H1 (cell line): ENCODE measurements around the gene SHC3. TPM values are rescaled to one million over a fixed set of nuclear protein-coding genes. Genes with fewer than 3 reads are reported as not detected.

Source experiments
- BRCA1 ChIP-seq: IDR thresholded peaks from 2 replicates; pipeline ENCODE4 v1.6.1; 2012; ENCODE audit warnings: low read depth, low read length, improper control_type of control experiment
- CHD7 ChIP-seq: fragments of 300-600 bp; sonication (generic); IDR thresholded peaks from 2 replicates; pipeline ENCODE4 v1.7.1; 2012; ENCODE audit warnings: low read length, moderate library complexity, mild to moderate bottlenecking, inconsistent platforms; ENCODE audit not compliant: insufficient replicate concordance
- HDAC2 ChIP-seq, 2 experiments: fragments of 300-600 bp in 1 of 2; sonication (generic) in 1 of 2; IDR thresholded peaks; 2 replicates each; pipeline ENCODE4 v1.6.1; 2011 to 2012; ENCODE audit warnings: low read depth in 2 of 2, low read length in 2 of 2, mild to moderate bottlenecking in 2 of 2, moderate library complexity in 2 of 2, borderline replicate concordance in 1 of 2, inconsistent platforms in 1 of 2
- MAFK ChIP-seq: IDR thresholded peaks from 2 replicates; pipeline ENCODE4 v1.6.1; 2012; ENCODE audit warnings: low read depth, mild to moderate bottlenecking, improper control_type of control experiment, low read length
- PHF8 ChIP-seq: fragments of 200-600 bp; sonication (generic); conservative IDR thresholded peaks from 2 replicates; pipeline ENCODE4 v1.7.1; 2012; ENCODE audit warnings: low read depth, mild to moderate bottlenecking, inconsistent platforms, low read length, moderate library complexity
- POLR2AphosphoS5 ChIP-seq: IDR thresholded peaks from 2 replicates; pipeline ENCODE4 v1.6.1; 2011; ENCODE audit warnings: low read depth, low read length
- RBBP5 ChIP-seq: IDR thresholded peaks from 2 replicates; pipeline ENCODE4 v1.7.1; 2012; ENCODE audit warnings: low read depth, mild to moderate bottlenecking, inconsistent platforms, low read length, moderate library complexity, borderline replicate concordance
- SAP30 ChIP-seq: fragments of 300-600 bp; sonication (generic); IDR thresholded peaks from 2 replicates; pipeline ENCODE4 v1.7.1; 2012; ENCODE audit warnings: low read length, moderate library complexity, mild to moderate bottlenecking, inconsistent platforms; ENCODE audit not compliant: insufficient read depth, insufficient replicate concordance
- SIRT6 ChIP-seq: IDR thresholded peaks from one replicate; pipeline ENCODE4 v1.7.1; 2012; ENCODE audit warnings: low read length, inconsistent platforms
- SIX5 ChIP-seq: IDR thresholded peaks from 2 replicates; pipeline ENCODE4 v1.6.1; 2011; ENCODE audit warnings: mild to moderate bottlenecking, low read depth, low read length
- TBP ChIP-seq: IDR thresholded peaks from 2 replicates; pipeline ENCODE4 v1.6.1; 2011; ENCODE audit warnings: low read depth, low read length, improper control_type of control experiment
- polyA plus RNA-seq, 7 experiments: library from polyadenylated mRNA; depleted of rRNA in 3 of 7; stranded (reverse) in 5 of 7; unstranded in 2 of 7; fragments of >200 nt in 5 of 7; fragments of 200-250 nt in 2 of 7; gene quantifications; 1 replicate in 5 of 7; 2 replicates in 1 of 7; 4 replicates in 1 of 7; pipeline versions ENCODE4 v1.2.1 to v1.2.3, GENCODE V29; 2011 to 2013; ENCODE audit warnings: missing spikeins in 2 of 7, mixed read lengths in 2 of 7
- total RNA-seq: library from RNA; stranded (reverse); fragmentation: NEBNext Ultra II Directional; extraction: Animal tissue kit (Norgen Biotek cat#: 25700); gene quantifications from 2 replicates; pipeline ENCODE4 v1.2.1, GENCODE V29; 2021

Gene SHC3
- total and polyA plus RNA-seq, 2 of the 8 experiments (the other 6 are each of a cell fraction or from before 2014, with no cell fraction given): 1.4 to 7.1 TPM

GRCh38 chr9:89032173-89032572, 146.4 kb downstream of the SHC3 start (continued):
- TF ChIP-seq CHD7 (no peak), SAP30 (no peak), TBP (no peak), HDAC2 (IDR thresholded peaks at IDR 0.05; ENCODE audit: borderline replicate concordance in 1 of 2, low read depth in 2 of 2, low read length in 2 of 2) (no peak), BRCA1 (no peak), RBBP5 (no peak), PHF8 (no peak), SIX5 (no peak), POLR2AphosphoS5 (no peak), SIRT6 (no peak), MAFK (no peak)
